OCI-LY7 (cell line): Measurements from ENCODE around the gene PURA.

Experiments used
- EZH2phosphoT487 ChIP-seq: fragments of 200-600 bp; sonication (generic); IDR thresholded peaks from 2 replicates; pipeline ENCODE4 v1.6.1; 2018; ENCODE audit warnings: low read depth, borderline replicate concordance, mild to moderate bottlenecking, mixed run types, antibody characterized with exemption, low read length, moderate library complexity, mixed read lengths
- TF ChIP-seq, protein P1 (sequence below): fragments of 200-600 bp; sonication (generic); conservative IDR thresholded peaks from 2 replicates; pipeline ENCODE4 v1.5.1; 2014; ENCODE audit warnings: mild to moderate bottlenecking, antibody characterized with exemption, low read length, moderate library complexity, mixed read lengths

- TF ChIP-seq, protein P1, sequence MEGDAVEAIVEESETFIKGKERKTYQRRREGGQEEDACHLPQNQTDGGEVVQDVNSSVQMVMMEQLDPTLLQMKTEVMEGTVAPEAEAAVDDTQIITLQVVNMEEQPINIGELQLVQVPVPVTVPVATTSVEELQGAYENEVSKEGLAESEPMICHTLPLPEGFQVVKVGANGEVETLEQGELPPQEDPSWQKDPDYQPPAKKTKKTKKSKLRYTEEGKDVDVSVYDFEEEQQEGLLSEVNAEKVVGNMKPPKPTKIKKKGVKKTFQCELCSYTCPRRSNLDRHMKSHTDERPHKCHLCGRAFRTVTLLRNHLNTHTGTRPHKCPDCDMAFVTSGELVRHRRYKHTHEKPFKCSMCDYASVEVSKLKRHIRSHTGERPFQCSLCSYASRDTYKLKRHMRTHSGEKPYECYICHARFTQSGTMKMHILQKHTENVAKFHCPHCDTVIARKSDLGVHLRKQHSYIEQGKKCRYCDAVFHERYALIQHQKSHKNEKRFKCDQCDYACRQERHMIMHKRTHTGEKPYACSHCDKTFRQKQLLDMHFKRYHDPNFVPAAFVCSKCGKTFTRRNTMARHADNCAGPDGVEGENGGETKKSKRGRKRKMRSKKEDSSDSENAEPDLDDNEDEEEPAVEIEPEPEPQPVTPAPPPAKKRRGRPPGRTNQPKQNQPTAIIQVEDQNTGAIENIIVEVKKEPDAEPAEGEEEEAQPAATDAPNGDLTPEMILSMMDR = no peak
- TF ChIP-seq EZH2phosphoT487 = no peak
Measured at GRCh38 chr5:140166911-140167310, 53.0 kb downstream of the PURA start.
